ENCODE measurements around the gene ZNF26.
A peak's percentile ranks its signal among the peaks of the same experiment; 100 is the strongest.

Gene ZNF26

DNA sequence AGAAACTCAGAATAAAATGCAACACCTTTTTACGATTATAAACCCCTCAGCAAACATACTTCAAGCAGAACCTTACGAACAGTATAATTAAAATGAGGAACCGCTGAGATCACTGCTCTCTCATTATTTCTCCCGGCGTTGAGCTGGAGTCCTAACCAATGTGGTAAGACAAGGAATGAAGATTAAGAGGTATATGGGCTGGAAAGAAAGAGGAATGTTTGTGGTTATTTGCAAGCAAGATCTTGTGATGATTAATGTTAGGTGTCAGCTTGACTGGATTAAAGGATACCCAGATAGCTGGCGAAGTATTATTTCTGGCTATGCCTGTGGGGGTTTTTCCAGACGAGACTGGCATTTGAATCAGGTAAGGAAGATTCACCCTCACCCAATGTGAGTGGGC, 40.8 kb downstream of the ZNF26 start:
- no peak overlapping the region for H3K27ac ChIP-seq
- no peaks in the 10 kb centered on the region for H3K36me3 ChIP-seq (ENCODE audit: insufficient read depth, low read length)
- H3K9ac ChIP-seq (ENCODE audit: insufficient read length), result no peak overlapping the region
- no peak for DNase-seq (ENCODE audit: low read depth, low spot score)
- no peak for TF ChIP-seq EZH2 (IDR thresholded peaks at IDR 0.05)
- no peak for TF ChIP-seq POLR2AphosphoS5 (IDR thresholded peaks at IDR 0.05; ENCODE audit: borderline replicate concordance, low read depth, low read length)
- no peak for TF ChIP-seq FOXP2 (optimal IDR thresholded peaks at IDR 0.05; ENCODE audit: control extremely low read depth, extremely low read length, insufficient read depth)
- H3K9me3 ChIP-seq (ENCODE audit: low read depth, low read length), result no peaks in the 10 kb centered on the region
- H3K4me3 ChIP-seq, result no peak overlapping the region

- no peak for TF ChIP-seq EZH2 (IDR thresholded peaks at IDR 0.05)
- peak; percentile 83 for TF ChIP-seq POLR2AphosphoS5 (IDR thresholded peaks at IDR 0.05; ENCODE audit: borderline replicate concordance, low read depth, low read length)
- Histone ChIP-seq H3K27ac (peak within 1 kb of the TSS; percentile 97), H3K36me3 (ENCODE audit: insufficient read depth, low read length) (peaks cover 43% of the 10 kb centered on the region), H3K4me3 (peak within 1 kb of the TSS; percentile 94), H3K9ac (ENCODE audit: insufficient read length) (peak within 1 kb of the TSS; percentile 93), H3K9me3 (ENCODE audit: low read depth, low read length) (peaks cover 44% of the 10 kb centered on the region)
- peak; percentile 92 for DNase-seq (ENCODE audit: low read depth, low spot score)
Measured at GRCh38 chr12:133037207-133038005, 51.2 kb downstream of the ZNF26 start, which contains the start of gene ZNF84. Gene ZNF84 (plus strand): TSS chr12:133037509. CDS start chr12:133041468, 3,959 bp downstream.

GRCh38 chr12:133038118-133038709, 52.0 kb downstream of the ZNF26 start:
- no peak for DNase-seq (ENCODE audit: low read depth, low spot score)
- Histone ChIP-seq H3K9me3 (ENCODE audit: low read depth, low read length) (peaks cover 47% of the 10 kb centered on the region), H3K27ac (peak overlapping the region; percentile 97), H3K9ac (ENCODE audit: insufficient read length) (peak overlapping the region; percentile 93), H3K36me3 (ENCODE audit: insufficient read depth, low read length) (peaks cover 51% of the 10 kb centered on the region), H3K4me3 (peak overlapping the region; percentile 94)
- no peak for TF ChIP-seq FOXP2 (optimal IDR thresholded peaks at IDR 0.05; ENCODE audit: control extremely low read depth, extremely low read length, insufficient read depth)
- no peak for TF ChIP-seq EZH2 (IDR thresholded peaks at IDR 0.05)
- TF ChIP-seq POLR2AphosphoS5 (IDR thresholded peaks at IDR 0.05; ENCODE audit: borderline replicate concordance, low read depth, low read length), result no peak

DNA sequence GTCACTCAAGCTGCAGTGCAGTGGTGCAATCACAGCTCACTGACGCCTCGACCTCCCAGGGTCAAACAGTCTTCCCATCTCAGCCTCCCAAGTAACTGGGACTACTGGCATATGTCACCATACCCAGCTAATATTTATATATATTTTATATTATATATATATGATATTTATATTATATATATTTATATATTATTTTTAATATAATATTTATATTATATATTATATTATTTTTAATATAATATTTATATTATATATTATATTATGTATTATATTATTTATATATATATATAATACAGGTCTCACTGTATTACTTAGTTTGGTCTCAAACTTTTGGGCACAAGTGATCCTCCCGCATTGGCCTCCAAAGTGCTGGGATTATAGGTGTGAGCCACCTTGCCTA, 60.5 kb downstream of the ZNF26 start:
- no peak for TF ChIP-seq POLR2AphosphoS5 (IDR thresholded peaks at IDR 0.05; ENCODE audit: borderline replicate concordance, low read depth, low read length)
- no peak for TF ChIP-seq FOXP2 (optimal IDR thresholded peaks at IDR 0.05; ENCODE audit: control extremely low read depth, extremely low read length, insufficient read depth)
- no peak for TF ChIP-seq EZH2 (IDR thresholded peaks at IDR 0.05)
- Histone ChIP-seq H3K9ac (ENCODE audit: insufficient read length) (no peak overlapping the region), H3K27ac (no peak overlapping the region), H3K9me3 (ENCODE audit: low read depth, low read length) (peaks cover 85% of the 10 kb centered on the region), H3K36me3 (ENCODE audit: insufficient read depth, low read length) (peaks cover 98% of the 10 kb centered on the region), H3K4me3 (no peak overlapping the region)
- no peak for DNase-seq (ENCODE audit: low read depth, low spot score)

GRCh38 chr12:133057446-133057845, 71.3 kb downstream of the ZNF26 start:
- no peak for DNase-seq (ENCODE audit: low read depth, low spot score)
- H3K27ac ChIP-seq, result no peak overlapping the region
- peaks cover 74% of the 10 kb centered on the region for H3K9me3 ChIP-seq (ENCODE audit: low read depth, low read length)
- TF ChIP-seq EZH2 (IDR thresholded peaks at IDR 0.05), result no peak
- no peak for TF ChIP-seq POLR2AphosphoS5 (IDR thresholded peaks at IDR 0.05; ENCODE audit: borderline replicate concordance, low read depth, low read length)
- TF ChIP-seq FOXP2 (optimal IDR thresholded peaks at IDR 0.05; ENCODE audit: control extremely low read depth, extremely low read length, insufficient read depth), result no peak
- H3K9ac ChIP-seq (ENCODE audit: insufficient read length), result no peak overlapping the region
- H3K4me3 ChIP-seq, result no peak overlapping the region
- H3K36me3 ChIP-seq (ENCODE audit: insufficient read depth, low read length), result peaks cover 83% of the 10 kb centered on the region

- DNase-seq (ENCODE audit: low read depth, low spot score), result no peak
Measured at GRCh38 chr12:133058203-133059113, 72.3 kb downstream of the ZNF26 start.

GRCh38 chr12:133061954-133062353, 75.8 kb downstream of the ZNF26 start:
- no peak for TF ChIP-seq FOXP2 (optimal IDR thresholded peaks at IDR 0.05; ENCODE audit: control extremely low read depth, extremely low read length, insufficient read depth)
- no peak for TF ChIP-seq POLR2AphosphoS5 (IDR thresholded peaks at IDR 0.05; ENCODE audit: borderline replicate concordance, low read depth, low read length)
- TF ChIP-seq EZH2 (IDR thresholded peaks at IDR 0.05), result no peak
- no peak for DNase-seq (ENCODE audit: low read depth, low spot score)
- Histone ChIP-seq H3K4me3 (no peak overlapping the region), H3K27ac (no peak overlapping the region), H3K36me3 (ENCODE audit: insufficient read depth, low read length) (peaks cover 59% of the 10 kb centered on the region), H3K9ac (ENCODE audit: insufficient read length) (no peak overlapping the region), H3K9me3 (ENCODE audit: low read depth, low read length) (peaks cover 60% of the 10 kb centered on the region)

More at GRCh38 chr12:133058203-133059113, 72.3 kb downstream of the ZNF26 start:
- peaks cover 72% of the 10 kb centered on the region for H3K9me3 ChIP-seq (ENCODE audit: low read depth, low read length)
- peaks cover 83% of the 10 kb centered on the region for H3K36me3 ChIP-seq (ENCODE audit: insufficient read depth, low read length)
- TF ChIP-seq EZH2 (IDR thresholded peaks at IDR 0.05) (no peak), POLR2AphosphoS5 (IDR thresholded peaks at IDR 0.05; ENCODE audit: borderline replicate concordance, low read depth, low read length) (no peak), FOXP2 (optimal IDR thresholded peaks at IDR 0.05; ENCODE audit: control extremely low read depth, extremely low read length, insufficient read depth) (no peak)
- no peak overlapping the region for H3K4me3 ChIP-seq
- no peak overlapping the region for H3K9ac ChIP-seq (ENCODE audit: insufficient read length)
- no peak overlapping the region for H3K27ac ChIP-seq

DNA sequence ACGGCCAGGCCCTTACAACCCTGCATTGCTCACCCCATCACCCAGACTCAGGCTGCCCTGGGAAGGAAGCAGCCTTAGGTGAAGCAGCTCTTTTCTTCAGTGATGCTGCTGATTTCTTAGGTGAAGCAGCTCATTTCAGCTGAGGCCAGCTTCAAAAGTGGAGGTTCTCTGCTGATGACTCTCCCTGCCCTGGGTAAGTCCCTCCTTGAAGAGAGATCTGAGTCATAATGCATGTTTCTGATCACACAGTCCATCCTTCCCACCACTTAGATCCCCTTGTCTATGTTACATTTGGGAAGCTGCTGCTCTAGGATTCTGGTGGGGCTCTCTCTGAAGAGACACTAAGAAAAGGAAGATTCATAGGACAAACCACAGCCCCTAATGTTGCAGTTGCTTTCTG, 77.4 kb downstream of the ZNF26 start:
- no peak for DNase-seq (ENCODE audit: low read depth, low spot score)
- Histone ChIP-seq H3K9ac (ENCODE audit: insufficient read length) (no peak overlapping the region), H3K27ac (no peak overlapping the region), H3K36me3 (ENCODE audit: insufficient read depth, low read length) (peaks cover 43% of the 10 kb centered on the region), H3K4me3 (no peak overlapping the region), H3K9me3 (ENCODE audit: low read depth, low read length) (peaks cover 45% of the 10 kb centered on the region)
- TF ChIP-seq POLR2AphosphoS5 (IDR thresholded peaks at IDR 0.05; ENCODE audit: borderline replicate concordance, low read depth, low read length) (no peak), EZH2 (IDR thresholded peaks at IDR 0.05) (no peak), FOXP2 (optimal IDR thresholded peaks at IDR 0.05; ENCODE audit: control extremely low read depth, extremely low read length, insufficient read depth) (no peak)

All from SK-N-MC (cell line).